Upper lobe of left lung (tissue), 6 donors: ENCODE data around the gene SDSL. TPM values are rescaled to one million over a fixed set of nuclear protein-coding genes. Genes with fewer than 3 reads are reported as not detected.

Experiments used
- ATAC-seq, 2 donors: fragments of 200-7000 bp; cut with Tn5 transposase; one replicate each; pipeline ENCODE4 v1.9.1; 2022; ENCODE audit warnings: mild to moderate bottlenecking in 2 of 2, moderate library complexity in 2 of 2; ENCODE audit not compliant: low FRiP score in 2 of 2
- DNase-seq, 2 donors: peaks; one replicate each; pipeline ENCODE4 v3.0.0-alpha.2; 2019 to 2020
- H3K27ac ChIP-seq, 4 donors: fragments of 200-600 bp; sonication (generic); one replicate each; pipeline ENCODE4 v1.5.1; 2016 to 2019
- H3K27me3 ChIP-seq, 4 donors: fragments of 200-600 bp; sonication (generic); one replicate each; pipeline ENCODE4 v1.5.1; 2017 to 2019
- H3K36me3 ChIP-seq, 4 donors: fragments of 200-600 bp; sonication (generic); one replicate each; pipeline ENCODE4 v1.5.1; 2016 to 2019
- H3K4me1 ChIP-seq, 4 donors: fragments of 200-600 bp; sonication (generic); one replicate each; pipeline ENCODE4 v1.5.1; 2018 to 2019
- H3K4me3 ChIP-seq, 4 donors: fragments of 200-600 bp; sonication (generic); one replicate each; pipeline ENCODE4 v1.5.1; 2017 to 2019; ENCODE audit warnings: mild to moderate bottlenecking in 2 of 4, moderate library complexity in 1 of 4
- H3K9me3 ChIP-seq, 4 donors: fragments of 200-600 bp; sonication (generic); one replicate each; pipeline ENCODE4 v1.5.1; 2018 to 2019
- EP300 ChIP-seq, 4 donors: sonication (generic); formaldehyde crosslinking; IDR thresholded peaks; one replicate each; pipeline ENCODE4 v1.5.1; 2017; ENCODE audit warnings: antibody characterized with exemption in 4 of 4, control low read depth in 2 of 4
- POLR2A ChIP-seq, 4 donors: fragments of 450-650 bp; IDR thresholded peaks; one replicate each; pipeline ENCODE4 v1.5.1; 2016 to 2017; ENCODE audit warnings: antibody characterized with exemption in 4 of 4, mild to moderate bottlenecking in 2 of 4
- POLR2AphosphoS5 ChIP-seq, 2 donors: sonication (generic); formaldehyde crosslinking; IDR thresholded peaks; one replicate each; pipeline ENCODE4 v1.5.1; 2017; ENCODE audit warnings: antibody characterized with exemption in 2 of 2
- WGBS, 2 donors: methylation state at CpG; one replicate each; pipeline ENCODE4 v1.1.5; 2017 to 2018; 5-methylcytosine and 5-hydroxymethylcytosine counted together
- total RNA-seq, 6 donors: library from RNA; depleted of rRNA in 4 of 6; stranded (reverse); fragments of >200 nt in 4 of 6; gene quantifications; one replicate each; pipeline versions ENCODE4 v1.1.0 to v1.2.1, GENCODE V29; 2016 to 2021
- TF ChIP-seq, protein P1 (sequence below), 6 experiments: fragments of 450-650 bp in 4 of 6; fragments of 200-600 bp in 2 of 6; sonication (generic) in 2 of 6; IDR thresholded peaks; one replicate each; pipeline ENCODE4 v1.5.1; 2016 to 2019; ENCODE audit warnings: antibody characterized with exemption in 6 of 6
- donor health status: DM: no; HTN: no; CAD: no; lungs with moderate emphysema.
- donor health status: DM: no; HTN: yes; CAD: no; lungs with severe emphysema.

SDSL gene
- total RNA-seq, 6 donors from 2014 or later = 1.1 to 26.9 (median 9.1) TPM

DNA sequence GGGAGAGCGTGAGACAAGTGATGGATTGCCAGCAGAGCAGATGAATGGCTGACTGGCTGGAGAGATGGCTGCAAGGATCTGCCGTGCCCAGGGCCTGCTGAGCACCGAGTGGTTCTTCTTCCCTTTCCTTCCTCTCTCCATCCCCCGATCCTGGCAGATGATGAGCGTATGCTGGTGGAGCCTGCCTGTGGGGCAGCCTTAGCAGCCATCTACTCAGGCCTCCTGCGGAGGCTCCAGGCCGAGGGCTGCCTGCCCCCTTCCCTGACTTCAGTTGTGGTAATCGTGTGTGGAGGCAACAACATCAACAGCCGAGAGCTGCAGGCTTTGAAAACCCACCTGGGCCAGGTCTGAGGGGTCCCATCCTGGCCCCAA, 15.5 kb downstream of the SDSL start:
- Histone ChIP-seq H3K4me3 (no peak overlapping the region), H3K4me1 (no peaks in the 10 kb centered on the region), H3K36me3 (no peaks in the 10 kb centered on the region), H3K27me3 (no peaks in the 10 kb centered on the region), H3K9me3 (no peaks in the 10 kb centered on the region), H3K27ac (no peak overlapping the region)
- DNase-seq = no peak
- no peak for ATAC-seq
- 61 to 69% methylated on average over 3 to 7 of the region's 9 CpGs for WGBS, 2 donors
- TF ChIP-seq, protein P1, sequence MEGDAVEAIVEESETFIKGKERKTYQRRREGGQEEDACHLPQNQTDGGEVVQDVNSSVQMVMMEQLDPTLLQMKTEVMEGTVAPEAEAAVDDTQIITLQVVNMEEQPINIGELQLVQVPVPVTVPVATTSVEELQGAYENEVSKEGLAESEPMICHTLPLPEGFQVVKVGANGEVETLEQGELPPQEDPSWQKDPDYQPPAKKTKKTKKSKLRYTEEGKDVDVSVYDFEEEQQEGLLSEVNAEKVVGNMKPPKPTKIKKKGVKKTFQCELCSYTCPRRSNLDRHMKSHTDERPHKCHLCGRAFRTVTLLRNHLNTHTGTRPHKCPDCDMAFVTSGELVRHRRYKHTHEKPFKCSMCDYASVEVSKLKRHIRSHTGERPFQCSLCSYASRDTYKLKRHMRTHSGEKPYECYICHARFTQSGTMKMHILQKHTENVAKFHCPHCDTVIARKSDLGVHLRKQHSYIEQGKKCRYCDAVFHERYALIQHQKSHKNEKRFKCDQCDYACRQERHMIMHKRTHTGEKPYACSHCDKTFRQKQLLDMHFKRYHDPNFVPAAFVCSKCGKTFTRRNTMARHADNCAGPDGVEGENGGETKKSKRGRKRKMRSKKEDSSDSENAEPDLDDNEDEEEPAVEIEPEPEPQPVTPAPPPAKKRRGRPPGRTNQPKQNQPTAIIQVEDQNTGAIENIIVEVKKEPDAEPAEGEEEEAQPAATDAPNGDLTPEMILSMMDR (IDR thresholded peaks at IDR 0.05) = no peak
- no peak for TF ChIP-seq EP300 (IDR thresholded peaks at IDR 0.05)
- no peak for TF ChIP-seq POLR2A (IDR thresholded peaks at IDR 0.05)
- TF ChIP-seq POLR2AphosphoS5 (IDR thresholded peaks at IDR 0.05) = no peak

GRCh38 chr12:113438523-113439300, 16.5 kb downstream of the SDSL start:
- no peaks in the 10 kb centered on the region for H3K36me3 ChIP-seq
- WGBS, 2 donors = 76 to 78% methylated on average over 4 of the region's 4 CpGs
- no peak overlapping the region for H3K4me3 ChIP-seq
- H3K27ac ChIP-seq = no peak overlapping the region
- TF ChIP-seq EP300 (IDR thresholded peaks at IDR 0.05) (no peak), POLR2A (IDR thresholded peaks at IDR 0.05) (no peak), POLR2AphosphoS5 (IDR thresholded peaks at IDR 0.05) (no peak)
- TF ChIP-seq, protein P1 (IDR thresholded peaks at IDR 0.05) = no peak
- no peaks in the 10 kb centered on the region for H3K27me3 ChIP-seq
- no peaks in the 10 kb centered on the region for H3K4me1 ChIP-seq
- DNase-seq = no peak
- no peak for ATAC-seq
- no peaks in the 10 kb centered on the region for H3K9me3 ChIP-seq

GRCh38 chr12:113439301-113439597, 17.1 kb downstream of the SDSL start:
- Histone ChIP-seq H3K4me1 (no peaks in the 10 kb centered on the region), H3K9me3 (no peaks in the 10 kb centered on the region), H3K27me3 (no peaks in the 10 kb centered on the region), H3K4me3 (no peak overlapping the region), H3K36me3 (no peaks in the 10 kb centered on the region), H3K27ac (no peak overlapping the region)
- no peak for TF ChIP-seq POLR2AphosphoS5 (IDR thresholded peaks at IDR 0.05)
- TF ChIP-seq, protein P1 (IDR thresholded peaks at IDR 0.05) = no peak
- no peak for TF ChIP-seq POLR2A (IDR thresholded peaks at IDR 0.05)
- no peak for TF ChIP-seq EP300 (IDR thresholded peaks at IDR 0.05)
- 33 to 45% methylated on average over 4 of the region's 4 CpGs for WGBS, 2 donors
- DNase-seq = no peak
- no peak for ATAC-seq

- Histone ChIP-seq H3K9me3 (no peaks in the 10 kb centered on the region), H3K27ac (no peak overlapping the region), H3K4me1 (no peaks in the 10 kb centered on the region), H3K4me3 (no peak overlapping the region), H3K27me3 (no peaks in the 10 kb centered on the region), H3K36me3 (no peaks in the 10 kb centered on the region)
- peak in 1 of 2 donors; percentile 15 for DNase-seq
- TF ChIP-seq, protein P1 (IDR thresholded peaks at IDR 0.05) = peak in 2 of 6 experiments; percentile 18 to 42
- TF ChIP-seq POLR2AphosphoS5 (IDR thresholded peaks at IDR 0.05) (no peak), EP300 (IDR thresholded peaks at IDR 0.05) (no peak)
- peak in 1 of 2 donors; percentile 26 for ATAC-seq
- 32% methylated on average over 8 of the region's 8 CpGs for WGBS, 2 donors
These were observed 17.4 kb downstream of the SDSL start for GRCh38 chr12:113439606-113440030.

DNA sequence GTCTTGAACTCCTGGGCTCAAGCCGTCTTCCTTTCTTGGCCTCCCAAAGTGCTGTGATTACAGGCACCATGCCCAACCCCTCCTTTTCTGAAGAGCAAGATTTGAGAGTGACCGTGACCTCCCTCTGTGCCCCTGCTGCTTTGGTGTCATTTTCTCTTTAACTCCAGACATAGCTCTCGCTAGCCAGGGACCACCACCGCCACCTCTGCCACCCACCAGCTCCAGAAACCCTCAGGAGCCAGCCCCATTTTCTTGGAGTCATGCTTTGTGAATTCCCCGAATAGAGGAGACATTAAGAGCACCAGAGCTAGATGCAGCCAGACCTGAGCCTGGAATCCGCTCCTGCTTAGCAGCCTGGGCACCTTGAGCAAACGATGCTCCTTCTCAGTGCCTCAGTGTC, 18.2 kb downstream of the SDSL start:
- TF ChIP-seq, protein P1 (IDR thresholded peaks at IDR 0.05) = no peak
- TF ChIP-seq EP300 (IDR thresholded peaks at IDR 0.05) = no peak
- no peak for TF ChIP-seq POLR2AphosphoS5 (IDR thresholded peaks at IDR 0.05)
- TF ChIP-seq POLR2A (IDR thresholded peaks at IDR 0.05) = no peak
- Histone ChIP-seq H3K9me3 (no peaks in the 10 kb centered on the region), H3K36me3 (no peaks in the 10 kb centered on the region), H3K27ac (no peak overlapping the region), H3K27me3 (no peaks in the 10 kb centered on the region), H3K4me1 (no peaks in the 10 kb centered on the region), H3K4me3 (no peak overlapping the region)
- WGBS, 2 donors = 66 to 77% methylated on average over 7 of the region's 7 CpGs
- ATAC-seq = no peak
- no peak for DNase-seq
